ENCODE data around the gene CDKN2B.
A peak's percentile ranks its signal among the peaks of the same experiment; 100 is the strongest.
"Not testable (repeated sequence)": the region's sequence is repeated elsewhere in the genome, so short reads cannot be mapped to it uniquely, and the experiment has no call there.

Gene CDKN2B, protein sequence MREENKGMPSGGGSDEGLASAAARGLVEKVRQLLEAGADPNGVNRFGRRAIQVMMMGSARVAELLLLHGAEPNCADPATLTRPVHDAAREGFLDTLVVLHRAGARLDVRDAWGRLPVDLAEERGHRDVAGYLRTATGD

DNA sequence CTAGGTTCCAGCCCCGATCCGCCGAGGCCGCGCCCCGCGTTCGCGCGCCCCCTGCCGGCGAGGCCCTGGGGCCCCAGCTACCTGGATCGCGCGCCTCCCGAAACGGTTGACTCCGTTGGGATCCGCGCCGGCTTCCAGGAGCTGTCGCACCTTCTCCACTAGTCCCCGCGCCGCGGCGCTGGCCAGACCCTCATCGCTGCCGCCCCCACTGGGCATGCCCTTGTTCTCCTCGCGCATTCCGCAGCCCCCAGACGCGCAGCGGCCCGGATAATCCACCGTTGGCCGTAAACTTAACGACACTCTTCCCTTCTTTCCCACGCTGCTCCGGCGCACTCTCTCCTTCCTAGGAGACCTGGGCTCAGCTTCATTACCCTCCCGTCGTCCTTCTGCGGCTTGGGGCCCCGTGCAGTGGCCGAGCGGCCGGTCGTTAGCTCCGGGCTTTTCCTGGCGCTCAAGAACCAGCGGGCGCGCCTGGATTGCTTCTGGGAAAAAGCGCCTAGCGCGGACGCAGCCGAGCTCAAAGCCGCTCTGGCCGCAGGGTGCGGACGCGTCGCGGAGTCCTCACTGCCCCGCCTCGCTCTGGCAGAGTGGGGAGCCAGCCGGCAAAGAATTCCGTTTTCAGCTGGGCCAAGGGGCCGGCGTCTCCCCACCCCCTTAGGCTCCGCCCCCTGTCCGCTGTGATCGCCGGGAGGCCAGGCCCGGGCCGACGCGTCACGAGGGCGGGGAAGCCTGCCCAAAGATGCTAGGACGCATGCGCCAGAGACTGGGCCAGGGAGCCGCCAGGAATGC, at the start of gene CDKN2B:
Gene CDKN2B (minus strand): TSS at position 589 of the 789 bp plus-strand sequence. CDS start 352 bp downstream, at position 237.
- Histone ChIP-seq H3K4me1 (ENCODE audit: control insufficient read depth, insufficient read depth, low read length) (no peaks in the 10 kb centered on the region), H3K9ac (ENCODE audit: low read length) (peak within 1 kb of the TSS; percentile 51), H3K4me3 (ENCODE audit: low read length) (peak within 1 kb of the TSS; percentile 87), H3K27me3 (ENCODE audit: control insufficient read depth, insufficient read depth, low read length) (peaks cover 14% of the 10 kb centered on the region), H3K36me3 (ENCODE audit: control insufficient read depth, insufficient read depth, low read length) (no peaks in the 10 kb centered on the region), H3K27ac (ENCODE audit: low read depth, low read length) (peak within 1 kb of the TSS; percentile 83)

DNA sequence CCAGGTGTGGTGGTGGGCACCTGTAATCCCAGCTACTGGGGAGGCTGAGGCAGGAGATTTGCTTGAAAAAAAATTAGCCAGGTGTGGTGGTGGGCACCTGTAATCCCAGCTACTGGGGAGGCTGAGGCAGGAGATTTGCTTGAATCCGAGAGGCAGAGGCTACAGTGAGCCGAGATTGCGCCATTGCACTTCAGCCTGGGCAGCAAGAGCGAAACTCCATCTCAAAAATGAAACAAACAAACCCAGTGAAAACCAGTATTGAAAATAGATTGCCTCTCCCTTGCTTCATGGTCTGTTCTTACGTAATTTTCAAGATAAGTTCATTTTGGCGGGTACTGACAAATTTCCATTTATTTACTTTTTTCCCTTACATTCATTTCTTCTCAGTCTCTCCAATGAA, 48.9 kb upstream of the CDKN2B start:
- not testable (repeated sequence) for H3K4me3 ChIP-seq (ENCODE audit: low read length); H3K27me3 ChIP-seq (ENCODE audit: control insufficient read depth, insufficient read depth, low read length); H3K9ac ChIP-seq (ENCODE audit: low read length); H3K4me1 ChIP-seq (ENCODE audit: control insufficient read depth, insufficient read depth, low read length); H3K36me3 ChIP-seq (ENCODE audit: control insufficient read depth, insufficient read depth, low read length); H3K27ac ChIP-seq (ENCODE audit: low read depth, low read length)

DNA sequence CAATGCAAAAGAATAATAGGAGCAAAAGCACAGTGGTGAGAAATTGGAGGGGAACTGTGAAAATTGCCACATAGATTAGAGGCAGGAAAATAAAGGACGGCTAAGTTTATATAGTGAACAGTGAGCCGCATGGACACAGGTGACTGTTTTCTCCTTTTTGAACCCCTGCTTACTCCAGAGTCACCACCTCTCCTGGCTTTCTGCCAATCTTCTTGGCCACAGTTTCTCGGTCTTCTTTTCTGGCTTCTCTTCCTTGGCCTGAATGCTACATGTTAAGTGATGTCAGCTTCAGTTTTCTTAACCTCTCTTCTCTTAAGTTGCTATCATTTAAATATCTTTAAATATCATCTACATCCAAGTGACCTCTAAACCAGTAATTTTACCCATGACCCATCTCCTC, 47.3 kb upstream of the CDKN2B start:
- Histone ChIP-seq H3K27ac (ENCODE audit: low read depth, low read length) (no peak overlapping the region), H3K4me1 (ENCODE audit: control insufficient read depth, insufficient read depth, low read length) (no peaks in the 10 kb centered on the region), H3K4me3 (ENCODE audit: low read length) (no peak overlapping the region), H3K27me3 (ENCODE audit: control insufficient read depth, insufficient read depth, low read length) (no peaks in the 10 kb centered on the region), H3K9ac (ENCODE audit: low read length) (no peak overlapping the region), H3K36me3 (ENCODE audit: control insufficient read depth, insufficient read depth, low read length) (no peaks in the 10 kb centered on the region)

DNA sequence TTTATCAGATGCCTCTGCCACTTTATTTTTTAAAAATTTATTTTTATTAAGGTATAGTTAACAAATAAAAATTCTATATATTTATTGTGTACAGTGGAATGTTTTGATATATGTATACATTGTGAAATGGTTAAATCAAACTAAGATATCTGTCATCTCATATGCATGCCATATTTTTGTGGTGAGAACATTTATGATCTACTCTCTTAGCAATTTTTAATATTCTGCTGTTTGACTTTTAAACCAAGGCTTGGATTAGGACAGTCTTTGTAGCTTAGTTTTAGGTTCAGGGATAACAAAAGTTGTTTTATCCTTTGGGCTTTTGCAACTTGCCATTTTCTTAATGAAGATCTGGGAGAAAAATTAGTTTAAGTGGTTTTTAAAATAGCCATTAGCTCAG, 46.0 kb upstream of the CDKN2B start:
- H3K9ac ChIP-seq (ENCODE audit: low read length), result no peak overlapping the region
- no peaks in the 10 kb centered on the region for H3K4me1 ChIP-seq (ENCODE audit: control insufficient read depth, insufficient read depth, low read length)
- no peak overlapping the region for H3K4me3 ChIP-seq (ENCODE audit: low read length)
- H3K27ac ChIP-seq (ENCODE audit: low read depth, low read length), result no peak overlapping the region
- H3K27me3 ChIP-seq (ENCODE audit: control insufficient read depth, insufficient read depth, low read length), result no peaks in the 10 kb centered on the region
- no peaks in the 10 kb centered on the region for H3K36me3 ChIP-seq (ENCODE audit: control insufficient read depth, insufficient read depth, low read length)

DNA sequence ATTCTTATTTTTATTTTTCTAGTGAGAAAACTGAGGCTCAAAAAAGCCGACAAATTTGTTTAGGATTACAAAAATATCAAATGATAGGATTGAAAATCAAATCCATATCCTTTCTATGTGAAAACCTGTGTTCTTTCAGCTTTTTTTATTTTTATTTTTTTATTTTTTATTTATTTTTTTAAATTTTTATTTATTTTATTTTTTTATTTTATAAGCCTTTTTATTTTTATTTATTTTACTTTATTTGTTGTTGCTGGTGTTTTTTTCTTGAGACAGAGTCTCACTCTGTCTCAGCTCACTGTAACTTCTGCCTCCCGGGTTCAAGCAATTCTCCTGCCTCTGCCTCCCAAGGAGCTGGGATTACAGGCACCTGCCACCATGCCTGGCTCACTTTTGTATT, 45.4 kb upstream of the CDKN2B start:
- Histone ChIP-seq H3K36me3 (ENCODE audit: control insufficient read depth, insufficient read depth, low read length) (no peaks in the 10 kb centered on the region), H3K27me3 (ENCODE audit: control insufficient read depth, insufficient read depth, low read length) (no peaks in the 10 kb centered on the region), H3K27ac (ENCODE audit: low read depth, low read length) (no peak overlapping the region), H3K4me3 (ENCODE audit: low read length) (no peak overlapping the region), H3K4me1 (ENCODE audit: control insufficient read depth, insufficient read depth, low read length) (no peaks in the 10 kb centered on the region), H3K9ac (ENCODE audit: low read length) (no peak overlapping the region)

DNA sequence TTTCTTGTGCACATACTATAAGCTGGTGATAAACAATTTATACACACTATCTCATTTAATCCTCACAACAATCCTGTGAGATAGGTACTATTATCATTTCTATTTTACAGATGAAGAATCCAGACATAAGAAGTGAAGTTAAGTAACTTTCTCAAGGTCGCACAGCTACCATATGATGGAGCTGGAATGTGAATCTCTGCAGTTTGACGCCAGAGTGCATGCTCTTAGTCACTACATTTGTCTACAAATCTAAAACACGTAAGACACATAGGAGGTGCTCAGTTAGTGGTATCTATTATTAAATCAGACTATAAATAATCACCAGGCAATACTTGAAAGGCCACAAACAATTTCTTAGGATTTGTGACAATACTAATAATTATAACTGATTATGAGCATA, 45.0 kb upstream of the CDKN2B start:
- Histone ChIP-seq H3K36me3 (ENCODE audit: control insufficient read depth, insufficient read depth, low read length) (no peaks in the 10 kb centered on the region), H3K4me3 (ENCODE audit: low read length) (no peak overlapping the region), H3K4me1 (ENCODE audit: control insufficient read depth, insufficient read depth, low read length) (no peaks in the 10 kb centered on the region), H3K9ac (ENCODE audit: low read length) (no peak overlapping the region), H3K27me3 (ENCODE audit: control insufficient read depth, insufficient read depth, low read length) (no peaks in the 10 kb centered on the region), H3K27ac (ENCODE audit: low read depth, low read length) (no peak overlapping the region)

DNA sequence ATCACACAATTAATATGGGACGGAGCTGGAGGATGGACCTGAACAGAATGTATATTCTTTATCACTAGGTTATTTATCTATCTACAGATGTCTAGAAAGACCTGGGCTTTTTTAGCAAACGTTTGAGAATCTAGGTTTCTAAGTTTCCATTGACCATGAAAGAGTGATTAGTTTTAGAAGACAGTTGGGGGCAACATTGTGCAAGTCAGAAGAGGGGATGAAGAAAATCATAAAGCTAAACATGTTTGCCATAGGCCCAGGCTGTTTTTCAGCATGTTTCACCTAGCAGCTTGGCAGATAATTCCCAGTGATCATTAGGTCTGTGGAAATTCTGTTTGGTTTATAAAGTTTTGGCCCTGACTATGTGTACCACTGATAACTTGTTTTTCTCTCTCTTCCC, 44.1 kb upstream of the CDKN2B start:
- Histone ChIP-seq H3K27me3 (ENCODE audit: control insufficient read depth, insufficient read depth, low read length) (no peaks in the 10 kb centered on the region), H3K4me3 (ENCODE audit: low read length) (no peak overlapping the region), H3K9ac (ENCODE audit: low read length) (no peak overlapping the region), H3K4me1 (ENCODE audit: control insufficient read depth, insufficient read depth, low read length) (no peaks in the 10 kb centered on the region), H3K36me3 (ENCODE audit: control insufficient read depth, insufficient read depth, low read length) (no peaks in the 10 kb centered on the region), H3K27ac (ENCODE audit: low read depth, low read length) (no peak overlapping the region)

DNA sequence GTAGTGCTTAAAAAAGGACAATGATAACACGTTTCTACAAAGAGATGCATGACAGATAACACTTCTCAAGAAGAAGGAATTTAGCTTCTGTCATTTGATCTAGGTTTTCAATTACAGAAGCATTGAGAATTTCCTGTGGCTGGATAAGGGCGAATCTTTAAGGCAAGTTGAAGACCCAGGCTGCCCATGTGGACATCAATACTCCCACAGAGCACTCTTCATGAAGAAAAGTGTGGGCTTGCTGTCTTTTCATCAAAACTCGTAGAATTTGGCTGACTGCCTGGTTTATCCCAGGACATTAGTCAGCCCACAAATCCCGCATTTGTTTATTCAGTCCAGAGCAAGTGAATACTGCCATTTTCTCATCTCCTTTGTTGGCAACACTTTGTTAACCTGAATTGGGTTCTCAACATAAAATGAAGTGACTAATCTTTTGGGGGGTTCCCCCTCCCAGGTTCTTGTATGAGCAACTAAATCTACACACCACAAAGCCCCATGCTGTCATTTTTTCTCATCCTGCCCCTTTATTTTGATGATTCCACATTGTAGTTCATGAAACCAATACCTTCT, 43.4 kb upstream of the CDKN2B start:
- no peaks in the 10 kb centered on the region for H3K27me3 ChIP-seq (ENCODE audit: control insufficient read depth, insufficient read depth, low read length)
- no peaks in the 10 kb centered on the region for H3K4me1 ChIP-seq (ENCODE audit: control insufficient read depth, insufficient read depth, low read length)
- no peak overlapping the region for H3K9ac ChIP-seq (ENCODE audit: low read length)
- H3K4me3 ChIP-seq (ENCODE audit: low read length), result no peak overlapping the region
- no peaks in the 10 kb centered on the region for H3K36me3 ChIP-seq (ENCODE audit: control insufficient read depth, insufficient read depth, low read length)
- H3K27ac ChIP-seq (ENCODE audit: low read depth, low read length), result no peak overlapping the region

DNA sequence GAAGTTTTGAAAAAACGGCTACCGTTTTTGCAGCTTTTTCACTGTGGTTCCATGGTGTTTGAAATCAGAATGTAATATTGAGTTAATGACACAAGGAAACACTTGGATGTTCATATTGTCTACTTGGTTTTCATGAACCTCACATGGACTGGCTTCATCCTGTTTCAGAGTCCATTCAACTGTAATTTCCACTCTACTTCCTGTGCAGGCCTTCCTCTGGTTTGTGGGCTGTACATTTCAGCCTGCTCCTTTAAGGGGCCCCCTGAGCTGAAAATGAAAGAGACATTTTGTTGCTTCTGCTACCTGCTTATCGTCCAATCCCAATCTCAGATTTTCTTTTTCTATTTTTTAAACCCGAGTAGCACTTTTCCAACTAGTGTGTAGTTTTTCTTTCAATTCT, 41.8 kb upstream of the CDKN2B start:
- no peaks in the 10 kb centered on the region for H3K4me1 ChIP-seq (ENCODE audit: control insufficient read depth, insufficient read depth, low read length)
- H3K27ac ChIP-seq (ENCODE audit: low read depth, low read length), result no peak overlapping the region
- H3K36me3 ChIP-seq (ENCODE audit: control insufficient read depth, insufficient read depth, low read length), result no peaks in the 10 kb centered on the region
- no peaks in the 10 kb centered on the region for H3K27me3 ChIP-seq (ENCODE audit: control insufficient read depth, insufficient read depth, low read length)
- H3K9ac ChIP-seq (ENCODE audit: low read length), result no peak overlapping the region
- no peak overlapping the region for H3K4me3 ChIP-seq (ENCODE audit: low read length)

DNA sequence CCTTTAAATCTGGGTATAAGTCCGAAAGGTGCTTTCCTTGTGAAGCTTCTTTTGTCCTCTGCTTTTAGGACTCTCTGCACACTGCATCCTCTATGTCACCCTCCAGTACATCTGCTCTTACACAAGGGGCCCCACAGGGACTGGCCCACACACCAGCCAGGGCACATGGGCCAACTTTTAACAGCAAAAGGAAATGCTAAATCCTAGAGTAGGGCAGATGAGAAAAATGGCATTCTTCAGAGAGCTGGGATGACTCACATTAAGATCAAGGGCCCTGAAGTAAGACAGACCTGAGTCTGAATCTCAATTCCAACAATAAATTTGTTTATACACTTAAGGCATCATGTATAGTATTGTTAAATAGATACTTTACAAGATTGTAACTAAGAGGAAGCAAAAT, 40.3 kb upstream of the CDKN2B start:
- Histone ChIP-seq H3K4me3 (ENCODE audit: low read length) (no peak overlapping the region), H3K4me1 (ENCODE audit: control insufficient read depth, insufficient read depth, low read length) (no peaks in the 10 kb centered on the region), H3K9ac (ENCODE audit: low read length) (no peak overlapping the region), H3K27me3 (ENCODE audit: control insufficient read depth, insufficient read depth, low read length) (no peaks in the 10 kb centered on the region), H3K36me3 (ENCODE audit: control insufficient read depth, insufficient read depth, low read length) (no peaks in the 10 kb centered on the region), H3K27ac (ENCODE audit: low read depth, low read length) (no peak overlapping the region)

DNA sequence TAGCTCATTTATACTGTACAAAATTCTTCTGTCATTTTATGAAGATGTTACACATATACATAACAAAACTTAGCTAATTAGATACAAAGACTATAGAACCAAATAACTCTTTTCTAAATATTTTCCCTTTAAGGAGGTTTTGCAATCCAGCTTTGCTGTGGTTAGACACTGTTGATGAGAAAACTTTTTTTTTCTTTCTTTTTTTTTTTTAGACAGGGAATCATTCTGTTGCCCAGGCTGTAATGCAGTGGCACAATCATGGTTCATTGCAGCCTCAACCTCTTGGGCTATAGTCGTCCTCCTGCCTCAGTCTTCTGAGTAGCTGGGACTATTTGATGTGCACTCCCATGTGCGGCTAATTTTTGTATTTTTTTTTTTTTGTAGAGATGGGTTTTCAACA, 38.5 kb upstream of the CDKN2B start:
- Histone ChIP-seq H3K27ac (ENCODE audit: low read depth, low read length) (no peak overlapping the region), H3K9ac (ENCODE audit: low read length) (no peak overlapping the region), H3K36me3 (ENCODE audit: control insufficient read depth, insufficient read depth, low read length) (no peaks in the 10 kb centered on the region), H3K4me1 (ENCODE audit: control insufficient read depth, insufficient read depth, low read length) (no peaks in the 10 kb centered on the region), H3K4me3 (ENCODE audit: low read length) (no peak overlapping the region), H3K27me3 (ENCODE audit: control insufficient read depth, insufficient read depth, low read length) (no peaks in the 10 kb centered on the region)

DNA sequence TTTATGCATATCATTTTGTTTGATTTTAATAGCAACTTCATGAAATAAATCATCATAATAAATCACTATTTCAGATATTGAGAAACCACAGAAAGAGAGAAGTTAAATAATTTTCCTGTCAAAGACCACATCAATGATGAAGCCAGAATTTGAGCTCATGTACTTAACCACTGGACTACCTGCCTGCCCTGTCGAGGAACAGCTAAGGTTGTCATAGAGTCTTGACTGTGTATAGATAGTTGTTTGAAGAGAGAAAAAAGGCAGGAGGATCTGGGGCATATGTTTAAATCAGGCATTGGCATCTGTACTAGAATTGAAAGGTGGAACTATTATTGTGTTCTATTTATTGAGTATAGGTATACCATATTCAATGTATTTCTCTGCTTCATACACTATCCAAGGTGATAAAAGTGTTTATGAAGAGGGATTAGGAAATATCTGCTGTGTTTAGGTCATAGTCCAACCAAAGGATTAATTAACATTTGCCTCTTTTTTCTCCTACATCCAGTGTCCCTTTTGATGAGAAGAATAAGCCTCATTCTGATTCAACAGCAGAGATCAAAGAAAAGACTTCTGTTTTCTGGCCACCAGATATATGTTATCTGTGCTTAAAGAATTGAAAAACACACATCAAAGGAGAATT, 37.3 kb upstream of the CDKN2B start:
- no peak overlapping the region for H3K4me3 ChIP-seq (ENCODE audit: low read length)
- H3K36me3 ChIP-seq (ENCODE audit: control insufficient read depth, insufficient read depth, low read length), result no peaks in the 10 kb centered on the region
- no peaks in the 10 kb centered on the region for H3K4me1 ChIP-seq (ENCODE audit: control insufficient read depth, insufficient read depth, low read length)
- H3K9ac ChIP-seq (ENCODE audit: low read length), result no peak overlapping the region
- no peak overlapping the region for H3K27ac ChIP-seq (ENCODE audit: low read depth, low read length)
- H3K27me3 ChIP-seq (ENCODE audit: control insufficient read depth, insufficient read depth, low read length), result no peaks in the 10 kb centered on the region
